ENCODE data around the gene FAM90A26. TPM values are rescaled to one million over a fixed set of nuclear protein-coding genes. Genes with fewer than 3 reads are reported as not detected.
A peak's percentile ranks its signal among the peaks of the same experiment; 100 is the strongest.
"Not testable (repeated sequence)": the region's sequence is repeated elsewhere in the genome, so short reads cannot be mapped to it uniquely, and the experiment has no call there.

The FAM90A26 gene, protein sequence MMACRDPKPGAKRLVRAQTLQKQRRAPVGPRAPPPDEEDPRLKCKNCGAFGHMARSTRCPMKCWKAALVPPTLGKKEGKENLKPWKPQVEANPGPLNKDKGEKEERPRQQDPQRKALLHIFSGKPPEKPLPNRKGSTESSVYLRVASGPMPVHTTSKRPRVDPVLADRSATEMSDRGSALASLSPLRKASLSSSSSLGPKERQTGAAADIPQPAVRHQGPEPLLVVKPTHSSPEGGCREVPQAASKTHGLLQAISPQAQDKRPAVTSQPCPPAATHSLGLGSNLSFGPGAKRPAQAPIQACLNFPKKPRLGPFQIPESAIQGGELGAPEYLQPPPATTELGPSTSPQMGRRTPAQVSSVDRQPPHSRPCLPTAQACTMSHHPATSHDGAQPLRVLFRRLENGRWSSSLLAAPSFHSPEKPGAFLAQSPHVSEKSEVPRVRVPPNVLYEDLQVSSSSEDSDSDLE
- not detected for total RNA-seq
- polyA plus RNA-seq: not detected
- long read RNA-seq, donor 1: 0 reads
- long read RNA-seq, donor 2: 0 reads
- long read RNA-seq, donor 3: 0 reads
- long read RNA-seq, donor 4: 0 reads
- long read RNA-seq, donor 5: 0 reads

DNA sequence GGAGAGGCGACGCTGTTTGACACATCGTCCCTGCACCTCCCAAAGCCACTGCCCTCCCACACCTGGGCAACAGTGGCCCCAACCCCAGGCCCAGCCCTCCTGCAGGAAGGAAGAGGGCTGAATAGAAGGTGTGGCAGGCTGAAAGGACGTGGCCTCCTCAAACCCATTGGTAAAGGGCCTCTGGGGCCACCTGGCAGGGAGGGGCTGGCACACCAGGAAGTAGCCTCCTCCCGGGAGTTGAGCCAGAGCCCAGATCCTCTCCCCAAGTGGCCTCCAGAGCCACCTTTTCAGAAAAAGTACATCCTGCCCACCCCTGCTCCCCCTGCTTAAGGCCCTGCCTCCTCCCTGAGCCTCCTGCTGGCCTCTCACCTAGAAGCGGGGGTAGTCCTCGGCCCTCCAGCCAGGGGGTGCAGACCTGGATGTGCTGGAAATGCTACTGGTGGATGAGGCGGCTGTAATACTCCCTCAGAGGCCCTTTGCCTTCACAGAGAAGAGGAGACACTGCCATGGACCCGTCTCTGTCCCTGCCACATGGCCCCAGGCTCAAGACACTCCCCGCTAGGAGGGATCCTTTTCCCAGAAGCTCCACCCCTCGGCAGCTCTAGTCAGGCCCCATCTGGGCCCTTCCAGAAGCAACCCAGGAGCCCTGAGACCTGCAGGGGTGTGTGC is at the start of gene FAM90A26:
TSS of gene FAM90A26 (plus strand) at position 619 of the 669 bp plus-strand sequence. CDS start 2,764 bp downstream, outside the sequence.
- H3K4me1 ChIP-seq (ENCODE audit: control insufficient read depth in 5 of 5, insufficient read depth in 5 of 5, low read length in 5 of 5): not testable (repeated sequence)
- WGBS, 2 donors: 61% methylated on average over 3 of the region's 11 CpGs; no CpG with 5 or more reads in 1 of the 2 donors

GRCh38 chr4:9122711-9123110 is 47.5 kb upstream of the FAM90A26 start:
- not testable (repeated sequence) for DNase-seq; H3K4me1 ChIP-seq (ENCODE audit: control insufficient read depth in 5 of 5, insufficient read depth in 5 of 5, low read length in 5 of 5); H3K4me3 ChIP-seq; H3K27ac ChIP-seq (ENCODE audit: low read depth in 1 of 2, low read length in 1 of 2); H3K9ac ChIP-seq (ENCODE audit: insufficient read depth in 1 of 2, low read length in 2 of 2); H3K36me3 ChIP-seq (ENCODE audit: control insufficient read depth in 4 of 4, insufficient read depth in 4 of 4, low read length in 4 of 4); H3K27me3 ChIP-seq (ENCODE audit: control insufficient read depth in 3 of 3, insufficient read depth in 3 of 3, low read length in 2 of 3); ATAC-seq (ENCODE audit: insufficient read depth, low FRiP score); H3K9me3 ChIP-seq (ENCODE audit: control insufficient read depth in 4 of 4, insufficient read depth in 3 of 4, low read length in 3 of 4)
- 48 to 85% methylated on average over 8 of the region's 8 CpGs for WGBS, 2 donors

More for the DNA sequence above, at the start of gene FAM90A26:
- H3K27me3 ChIP-seq (ENCODE audit: control insufficient read depth in 3 of 3, insufficient read depth in 3 of 3, low read length in 2 of 3); ATAC-seq (ENCODE audit: insufficient read depth, low FRiP score); H3K4me3 ChIP-seq; H3K36me3 ChIP-seq (ENCODE audit: control insufficient read depth in 4 of 4, insufficient read depth in 4 of 4, low read length in 4 of 4); H3K9me3 ChIP-seq (ENCODE audit: control insufficient read depth in 4 of 4, insufficient read depth in 3 of 4, low read length in 3 of 4); H3K9ac ChIP-seq (ENCODE audit: insufficient read depth in 1 of 2, low read length in 2 of 2); H3K27ac ChIP-seq (ENCODE audit: low read depth in 1 of 2, low read length in 1 of 2); DNase-seq: not testable (repeated sequence)

DNA sequence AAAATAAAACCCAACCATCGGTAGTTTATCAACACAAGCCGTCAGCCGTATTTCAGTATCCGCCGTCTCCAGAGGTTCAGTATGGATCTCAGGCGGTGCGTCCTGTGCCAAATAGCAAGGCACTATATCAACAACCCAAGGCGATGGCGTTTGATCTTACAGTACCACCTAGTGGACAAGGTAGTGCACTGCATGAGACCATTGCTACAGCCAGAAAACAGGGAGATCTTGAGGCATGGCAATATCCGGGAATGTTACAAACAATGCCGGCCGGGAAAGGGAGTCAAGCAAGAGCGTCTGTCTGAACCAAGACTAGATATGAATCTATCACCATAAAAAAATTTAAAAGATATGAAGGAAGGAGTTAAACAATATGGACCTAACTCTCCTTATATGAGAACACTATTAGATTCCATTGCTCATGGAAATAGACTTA is 46.6 kb upstream of the FAM90A26 start:
- H3K4me1 ChIP-seq (ENCODE audit: control insufficient read depth in 5 of 5, insufficient read depth in 5 of 5, low read length in 5 of 5); H3K36me3 ChIP-seq (ENCODE audit: control insufficient read depth in 4 of 4, insufficient read depth in 4 of 4, low read length in 4 of 4); H3K4me3 ChIP-seq; H3K9ac ChIP-seq (ENCODE audit: insufficient read depth in 1 of 2, low read length in 2 of 2); H3K27ac ChIP-seq (ENCODE audit: low read depth in 1 of 2, low read length in 1 of 2); ATAC-seq (ENCODE audit: insufficient read depth, low FRiP score); H3K9me3 ChIP-seq (ENCODE audit: control insufficient read depth in 4 of 4, insufficient read depth in 3 of 4, low read length in 3 of 4); H3K27me3 ChIP-seq (ENCODE audit: control insufficient read depth in 3 of 3, insufficient read depth in 3 of 3, low read length in 2 of 3): not testable (repeated sequence)
- WGBS, 2 donors: 3 to 5% methylated on average over 13 of the region's 13 CpGs
- peak; percentile 62 to 86 (median 83) for DNase-seq

- not testable (repeated sequence) for H3K36me3 ChIP-seq (ENCODE audit: control insufficient read depth in 4 of 4, insufficient read depth in 4 of 4, low read length in 4 of 4); H3K9me3 ChIP-seq (ENCODE audit: control insufficient read depth in 4 of 4, insufficient read depth in 3 of 4, low read length in 3 of 4); H3K4me1 ChIP-seq (ENCODE audit: control insufficient read depth in 5 of 5, insufficient read depth in 5 of 5, low read length in 5 of 5); H3K27me3 ChIP-seq (ENCODE audit: control insufficient read depth in 3 of 3, insufficient read depth in 3 of 3, low read length in 2 of 3); H3K4me3 ChIP-seq; H3K27ac ChIP-seq (ENCODE audit: low read depth in 1 of 2, low read length in 1 of 2); ATAC-seq (ENCODE audit: insufficient read depth, low FRiP score)
- DNase-seq: peak in 1 of 3 donors; percentile 37
- H3K9ac ChIP-seq (ENCODE audit: insufficient read depth in 1 of 2, low read length in 2 of 2): peak overlapping the region in 1 of 2 donors; percentile 49
- 76 to 82% methylated on average over 3 of the region's 3 CpGs for WGBS, 2 donors
Observed at GRCh38 chr4:9125601-9126161, 44.5 kb upstream of the FAM90A26 start.

GRCh38 chr4:9131420-9131819 is 38.8 kb upstream of the FAM90A26 start:
- not testable (repeated sequence) for DNase-seq; H3K4me1 ChIP-seq (ENCODE audit: control insufficient read depth in 5 of 5, insufficient read depth in 5 of 5, low read length in 5 of 5); H3K4me3 ChIP-seq; H3K9me3 ChIP-seq (ENCODE audit: control insufficient read depth in 4 of 4, insufficient read depth in 3 of 4, low read length in 3 of 4); H3K27ac ChIP-seq (ENCODE audit: low read depth in 1 of 2, low read length in 1 of 2); ATAC-seq (ENCODE audit: insufficient read depth, low FRiP score); H3K36me3 ChIP-seq (ENCODE audit: control insufficient read depth in 4 of 4, insufficient read depth in 4 of 4, low read length in 4 of 4); H3K9ac ChIP-seq (ENCODE audit: insufficient read depth in 1 of 2, low read length in 2 of 2); H3K27me3 ChIP-seq (ENCODE audit: control insufficient read depth in 3 of 3, insufficient read depth in 3 of 3, low read length in 2 of 3)
- WGBS, 2 donors: 77 to 88% methylated on average over 7 of the region's 7 CpGs

- DNase-seq; ATAC-seq (ENCODE audit: insufficient read depth, low FRiP score); H3K36me3 ChIP-seq (ENCODE audit: control insufficient read depth in 4 of 4, insufficient read depth in 4 of 4, low read length in 4 of 4); H3K9me3 ChIP-seq (ENCODE audit: control insufficient read depth in 4 of 4, insufficient read depth in 3 of 4, low read length in 3 of 4); H3K27me3 ChIP-seq (ENCODE audit: control insufficient read depth in 3 of 3, insufficient read depth in 3 of 3, low read length in 2 of 3); H3K4me1 ChIP-seq (ENCODE audit: control insufficient read depth in 5 of 5, insufficient read depth in 5 of 5, low read length in 5 of 5); H3K9ac ChIP-seq (ENCODE audit: insufficient read depth in 1 of 2, low read length in 2 of 2); H3K27ac ChIP-seq (ENCODE audit: low read depth in 1 of 2, low read length in 1 of 2); H3K4me3 ChIP-seq: not testable (repeated sequence)
- WGBS, 2 donors: 87 to 95% methylated on average over 4 of the region's 4 CpGs
Observed at GRCh38 chr4:9132849-9133248, 37.4 kb upstream of the FAM90A26 start.

GRCh38 chr4:9134011-9134410 is 36.2 kb upstream of the FAM90A26 start:
- not testable (repeated sequence) for H3K27ac ChIP-seq (ENCODE audit: low read depth in 1 of 2, low read length in 1 of 2); H3K27me3 ChIP-seq (ENCODE audit: control insufficient read depth in 3 of 3, insufficient read depth in 3 of 3, low read length in 2 of 3)
- 92 to 94% methylated on average over 5 of the region's 5 CpGs for WGBS, 2 donors

More at GRCh38 chr4:9134011-9134410, 36.2 kb upstream of the FAM90A26 start:
- not testable (repeated sequence) for H3K4me3 ChIP-seq; H3K9me3 ChIP-seq (ENCODE audit: control insufficient read depth in 4 of 4, insufficient read depth in 3 of 4, low read length in 3 of 4); H3K9ac ChIP-seq (ENCODE audit: insufficient read depth in 1 of 2, low read length in 2 of 2); ATAC-seq (ENCODE audit: insufficient read depth, low FRiP score); H3K4me1 ChIP-seq (ENCODE audit: control insufficient read depth in 5 of 5, insufficient read depth in 5 of 5, low read length in 5 of 5); H3K36me3 ChIP-seq (ENCODE audit: control insufficient read depth in 4 of 4, insufficient read depth in 4 of 4, low read length in 4 of 4)
- peak in 1 of 3 donors; percentile 8 for DNase-seq

All from lung (tissue), 14 donors.